CD4-positive, alpha-beta T cell (primary cell): ENCODE measurements around the gene MBNL1. TPM values are rescaled to one million over a fixed set of nuclear protein-coding genes. Genes with fewer than 3 reads are reported as not detected.
A peak's percentile ranks its signal among the peaks of the same experiment; 100 is the strongest.

Source experiments
- ATAC-seq: fragments of 200-7000 bp; cut with Tn5 transposase; one replicate; pipeline ENCODE4 v1.10.0; 2022; ENCODE audit warnings: mild to moderate bottlenecking; ENCODE audit not compliant: poor library complexity
- CTCF ChIA-PET: fragments of 350-600 bp; sonication (Branson Sonifier 250); formaldehyde crosslinking; loops from one replicate; lab custom pipeline; 2021; ENCODE audit warnings: antibody characterized with exemption, inconsistent platforms; lab: Charles Lee
- POLR2A ChIA-PET: fragments of 350-600 bp; sonication (Branson Sonifier 250); formaldehyde crosslinking; loops from one replicate; lab custom pipeline; 2021; ENCODE audit warnings: antibody characterized with exemption, inconsistent platforms; lab: Charles Lee
- DNase-seq, 14 experiments: peaks; one replicate each; pipeline ENCODE4 v3.0.0-alpha.2; 2013 to 2020; ENCODE audit warnings: mixed read lengths in 2 of 14
- H3K27ac ChIP-seq, 2 donors: one replicate each; pipeline versions ENCODE4 v1.5.1 to v1.7.0; 2013; ENCODE audit warnings: low read length in 2 of 2, low read depth in 1 of 2, mild to moderate bottlenecking in 1 of 2
- H3K27me3 ChIP-seq, 2 experiments: 1 replicate in 1 of 2; 2 replicates in 1 of 2; pipeline versions ENCODE4 v1.6.1 to v1.7.0; 2013; ENCODE audit warnings: low read length in 2 of 2, control low read depth in 1 of 2, mild to moderate bottlenecking in 1 of 2, moderate library complexity in 1 of 2; ENCODE audit not compliant: insufficient read depth in 2 of 2, control insufficient read depth in 1 of 2
- H3K36me3 ChIP-seq: one replicate; pipeline ENCODE4 v1.6.1; 2013; ENCODE audit warnings: low read length, control low read depth; ENCODE audit not compliant: insufficient read depth
- H3K4me1 ChIP-seq: one replicate; pipeline ENCODE4 v1.6.1; 2013; ENCODE audit warnings: low read length, control low read depth; ENCODE audit not compliant: insufficient read depth
- H3K4me3 ChIP-seq: one replicate; pipeline ENCODE4 v1.5.1; 2013; ENCODE audit warnings: mild to moderate bottlenecking, low read length, moderate library complexity
- H3K9me3 ChIP-seq, 2 experiments: 1 replicate in 1 of 2; 2 replicates in 1 of 2; pipeline versions ENCODE4 v1.6.1 to v1.7.0; 2013; ENCODE audit warnings: low read length in 2 of 2, mild to moderate bottlenecking in 2 of 2, control low read depth in 1 of 2, moderate library complexity in 1 of 2; ENCODE audit not compliant: control insufficient read depth in 1 of 2, insufficient read depth in 1 of 2
- H3K27ac Mint-ChIP-seq: one replicate; pipeline ENCODE4 v1.8.0; 2020; ENCODE audit warnings: mixed read lengths
- H3K27me3 Mint-ChIP-seq: one replicate; pipeline ENCODE4 v1.8.0; 2021; ENCODE audit warnings: mixed read lengths
- H3K36me3 Mint-ChIP-seq: one replicate; pipeline ENCODE4 v1.8.0; 2021; ENCODE audit warnings: low read depth, mixed read lengths
- H3K4me1 Mint-ChIP-seq: one replicate; pipeline ENCODE4 v1.8.0; 2021; ENCODE audit warnings: low read depth, mixed read lengths
- H3K4me3 Mint-ChIP-seq: one replicate; pipeline ENCODE4 v1.8.0; 2020; ENCODE audit warnings: mild to moderate bottlenecking, mixed read lengths
- H3K9me3 Mint-ChIP-seq: one replicate; pipeline ENCODE4 v1.8.0; 2020; ENCODE audit warnings: mixed read lengths
- CTCF ChIP-seq: fragments of 200-600 bp; IDR thresholded peaks from one replicate; pipeline ENCODE4 v1.8.0; 2022; ENCODE audit warnings: antibody characterized with exemption, mild to moderate bottlenecking
- intact Hi-C, 2 experiments: fragments of 100-400 bp; cut with DNase I in 1 of 2; cut with micrococcal nuclease in 1 of 2; formaldehyde crosslinking; loops; one replicate each; pipeline versions ENCODE4 v1.15.1 to v1.9.0; 2023 to 2025; cut with DNase I, micrococcal nuclease
- total RNA-seq, 174 experiments: library from RNA in 2 of 174; stranded (reverse) in 2 of 174; gene quantifications; one replicate each; pipeline ENCODE4 v1.2.3 and lab custom pipeline; 2021 to 2026

MBNL1 gene
- total RNA-seq, 2 experiments from 2014 or later = 551 to 561 TPM

DNA sequence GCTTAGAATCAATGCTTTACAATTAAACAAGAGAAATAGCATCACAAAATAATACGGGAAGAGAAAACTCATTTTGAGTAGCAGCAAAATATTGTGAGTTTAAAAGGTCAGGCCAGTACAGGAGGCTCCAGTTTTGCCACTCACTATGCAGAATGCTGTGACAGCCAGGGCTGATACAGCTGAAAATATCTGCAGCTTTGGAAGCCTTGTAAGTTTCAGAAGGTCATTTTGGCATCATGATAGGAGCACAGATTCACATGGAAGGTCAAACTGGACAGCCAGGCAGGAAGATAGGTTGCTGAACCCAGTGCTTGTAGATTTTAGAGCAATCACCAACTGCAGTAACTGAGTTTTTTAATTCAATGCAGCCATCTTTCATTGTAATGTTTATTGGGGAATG lies 14.1 kb downstream of the MBNL1 start:
- Mint-ChIP-seq H3K27me3 (no peaks in the 10 kb centered on the region), H3K36me3 (peaks cover 19% of the 10 kb centered on the region), H3K9me3 (no peaks in the 10 kb centered on the region), H3K27ac (peak overlapping the region; percentile 78), H3K4me1 (peaks cover 86% of the 10 kb centered on the region), H3K4me3 (peak overlapping the region; percentile 65)
- intact Hi-C loops = no loop called here
- H3K9me3 ChIP-seq = no peaks in the 10 kb centered on the region
- no peak overlapping the region for H3K4me3 ChIP-seq
- H3K27ac ChIP-seq = no peak overlapping the region
- DNase-seq (no peak), ATAC-seq (no peak)
- peaks cover 38% of the 10 kb centered on the region for H3K4me1 ChIP-seq
- peaks cover 4% of the 10 kb centered on the region for H3K36me3 ChIP-seq
- no peak for TF ChIP-seq CTCF
- ChIA-PET POLR2A (interaction anchor here (0.6 to 7.0 kb wide), 4 partner anchors 12 to 89 kb away, joined by 3 to 116 read pairs (median 4); partner anchors contain the start of gene MBNL1), CTCF (interaction anchor here (1.1 kb wide), 1 partner anchor 41 kb away, joined by 3 read pairs; no protein-coding TSS in a partner anchor)
- H3K27me3 ChIP-seq = no peaks in the 10 kb centered on the region

GRCh38 chr3:152283492-152284381 lies 15.0 kb downstream of the MBNL1 start:
- Histone ChIP-seq H3K4me3 (peak overlapping the region; percentile 21), H3K27ac (peak overlapping the region; percentile 47 to 54), H3K9me3 (no peaks in the 10 kb centered on the region), H3K4me1 (peaks cover 40% of the 10 kb centered on the region), H3K27me3 (no peaks in the 10 kb centered on the region), H3K36me3 (peaks cover 4% of the 10 kb centered on the region)
- ChIA-PET CTCF (interaction anchor here (1.0 to 1.1 kb wide), 3 partner anchors 16 to 40 kb away, joined by 3 to 4 read pairs (median 3); no protein-coding TSS in a partner anchor), POLR2A (interaction anchor here (0.6 to 7.0 kb wide), 17 partner anchors 7 to 115 kb away, joined by 3 to 116 read pairs (median 4); partner anchors contain the start of gene MBNL1)
- peak overlapping the region; percentile 78 for H3K27ac Mint-ChIP-seq
- intact Hi-C loops = loop anchor here in 1 of 2 experiments (2.0 kb wide), 2 partner anchors 15 kb away; partner anchors contain the start of gene MBNL1
- DNase-seq (no peak), ATAC-seq (no peak)
- H3K4me1 Mint-ChIP-seq = peaks cover 86% of the 10 kb centered on the region
- peak overlapping the region; percentile 65 for H3K4me3 Mint-ChIP-seq
- TF ChIP-seq CTCF = no peak
- H3K36me3 Mint-ChIP-seq = peaks cover 17% of the 10 kb centered on the region
- H3K27me3 Mint-ChIP-seq = no peaks in the 10 kb centered on the region
- H3K9me3 Mint-ChIP-seq = no peaks in the 10 kb centered on the region

- Mint-ChIP-seq H3K4me1 (peaks cover 85% of the 10 kb centered on the region), H3K4me3 (peak overlapping the region; percentile 83), H3K27ac (peak overlapping the region; percentile 78), H3K36me3 (peaks cover 14% of the 10 kb centered on the region), H3K9me3 (no peaks in the 10 kb centered on the region), H3K27me3 (no peaks in the 10 kb centered on the region)
- H3K4me1 ChIP-seq = peaks cover 35% of the 10 kb centered on the region
- peak overlapping the region; percentile 53 to 54 for H3K27ac ChIP-seq
- CTCF ChIA-PET = interaction anchor here (1.1 to 1.2 kb wide), 2 partner anchors 25 to 67 kb away, joined by 3 to 4 read pairs; no protein-coding TSS in a partner anchor
- intact Hi-C loops = loop anchor here in 1 of 2 experiments (2.0 kb wide), 2 partner anchors 14 to 16 kb away; partner anchors contain the start of gene MBNL1
- POLR2A ChIA-PET = interaction anchor here (0.7 to 7.0 kb wide), 21 partner anchors 8 to 114 kb away, joined by 3 to 116 read pairs (median 4); partner anchors contain the start of gene MBNL1
- H3K9me3 ChIP-seq = no peaks in the 10 kb centered on the region
- TF ChIP-seq CTCF = no peak
- DNase-seq (peak in 3 of 14 experiments; percentile 58 to 73 (median 64)), ATAC-seq (peak; percentile 64)
- peaks cover 4% of the 10 kb centered on the region for H3K36me3 ChIP-seq
- no peaks in the 10 kb centered on the region for H3K27me3 ChIP-seq
- peak overlapping the region; percentile 21 for H3K4me3 ChIP-seq
Observed at GRCh38 chr3:152284906-152285305, 16.2 kb downstream of the MBNL1 start.
